Mammary epithelial cell (primary cell): ENCODE results near the gene RNU4-1.

Experiments
- EZH2 ChIP-seq: IDR thresholded peaks from 2 replicates; pipeline ENCODE4 v1.6.1; 2012; ENCODE audit warnings: low read length, inconsistent platforms, borderline replicate concordance
- TF ChIP-seq, protein P1 (sequence below), 2 donors: IDR thresholded peaks in 1 of 2; conservative IDR thresholded peaks in 1 of 2; 2 replicates each; pipeline ENCODE4 v1.5.1; 2011 to 2012; ENCODE audit warnings: inconsistent platforms in 2 of 2, low read length in 2 of 2, mild to moderate bottlenecking in 2 of 2, control low read depth in 1 of 2, low read depth in 1 of 2; ENCODE audit not compliant: insufficient read depth in 1 of 2; ENCODE audit errors: extremely low read depth in 1 of 2

- TF ChIP-seq, protein P1, sequence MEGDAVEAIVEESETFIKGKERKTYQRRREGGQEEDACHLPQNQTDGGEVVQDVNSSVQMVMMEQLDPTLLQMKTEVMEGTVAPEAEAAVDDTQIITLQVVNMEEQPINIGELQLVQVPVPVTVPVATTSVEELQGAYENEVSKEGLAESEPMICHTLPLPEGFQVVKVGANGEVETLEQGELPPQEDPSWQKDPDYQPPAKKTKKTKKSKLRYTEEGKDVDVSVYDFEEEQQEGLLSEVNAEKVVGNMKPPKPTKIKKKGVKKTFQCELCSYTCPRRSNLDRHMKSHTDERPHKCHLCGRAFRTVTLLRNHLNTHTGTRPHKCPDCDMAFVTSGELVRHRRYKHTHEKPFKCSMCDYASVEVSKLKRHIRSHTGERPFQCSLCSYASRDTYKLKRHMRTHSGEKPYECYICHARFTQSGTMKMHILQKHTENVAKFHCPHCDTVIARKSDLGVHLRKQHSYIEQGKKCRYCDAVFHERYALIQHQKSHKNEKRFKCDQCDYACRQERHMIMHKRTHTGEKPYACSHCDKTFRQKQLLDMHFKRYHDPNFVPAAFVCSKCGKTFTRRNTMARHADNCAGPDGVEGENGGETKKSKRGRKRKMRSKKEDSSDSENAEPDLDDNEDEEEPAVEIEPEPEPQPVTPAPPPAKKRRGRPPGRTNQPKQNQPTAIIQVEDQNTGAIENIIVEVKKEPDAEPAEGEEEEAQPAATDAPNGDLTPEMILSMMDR (conservative IDR thresholded peaks at IDR 0.05 in 1 of 2, IDR thresholded peaks at IDR 0.05 in 1 of 2; ENCODE audit: extremely low read depth in 1 of 2, insufficient read depth in 1 of 2, low read depth in 1 of 2, low read length in 2 of 2): no peak
- no peak for TF ChIP-seq EZH2
Observed at GRCh38 chr12:120292661-120293531, at the start of gene RNU4-1.
